ENCODE data around the gene STIM1.

- TF ChIP-seq CTCF (IDR thresholded peaks at IDR 0.05) (no peak), POLR2A (IDR thresholded peaks at IDR 0.05) (no peak)
Measured at GRCh38 chr11:4044976-4045646, 189.6 kb downstream of the STIM1 start.
